DOHH2 (cell line): ENCODE data around the gene SLC25A15.

Source experiments
- H3F3A ChIP-seq: fragments of 200-600 bp; sonication (generic), shearing (Covaris generic); 2 replicates; pipeline ENCODE4 v1.6.0; 2016; ENCODE audit warnings: antibody characterized with exemption, mild to moderate bottlenecking; ENCODE audit not compliant: control insufficient read depth, insufficient read depth
- H3K27ac ChIP-seq: fragments of 200-600 bp; sonication (generic); 2 replicates; pipeline ENCODE4 v1.5.1; 2014; ENCODE audit warnings: low read depth, mild to moderate bottlenecking, low read length, moderate library complexity
- H3K27me3 ChIP-seq: fragments of 200-600 bp; sonication (generic); 2 replicates; pipeline ENCODE4 v1.6.1; 2014; ENCODE audit warnings: mild to moderate bottlenecking, low read length, mixed read lengths; ENCODE audit not compliant: control insufficient read depth
- H3K36me3 ChIP-seq: fragments of 200-600 bp; sonication (generic); 2 replicates; pipeline ENCODE4 v1.6.1; 2014; ENCODE audit warnings: mild to moderate bottlenecking, low read length, moderate library complexity, mixed read lengths; ENCODE audit not compliant: control insufficient read depth
- H3K4me1 ChIP-seq: fragments of 200-600 bp; sonication (generic); 2 replicates; pipeline ENCODE4 v1.6.1; 2014; ENCODE audit warnings: mild to moderate bottlenecking, low read length, mixed read lengths; ENCODE audit not compliant: control insufficient read depth
- H3K4me2 ChIP-seq: fragments of 200-600 bp; sonication (generic); 2 replicates; pipeline ENCODE4 v1.6.0; 2014; ENCODE audit warnings: mild to moderate bottlenecking, low read length, moderate library complexity
- H3K4me3 ChIP-seq: fragments of 200-600 bp; sonication (generic); 2 replicates; pipeline ENCODE4 v1.5.1; 2014; ENCODE audit warnings: mild to moderate bottlenecking, low read length, mixed read lengths
- H3K79me2 ChIP-seq: fragments of 200-600 bp; sonication (generic); 2 replicates; pipeline ENCODE4 v1.6.1; 2014; ENCODE audit warnings: mild to moderate bottlenecking, low read length, mixed read lengths; ENCODE audit not compliant: control insufficient read depth
- H3K9me2 ChIP-seq: fragments of 200-600 bp; sonication (generic); replicated peaks from 2 replicates; pipeline ENCODE4 v1.6.1; 2014; ENCODE audit warnings: mild to moderate bottlenecking, low read length, mixed read lengths; ENCODE audit not compliant: control insufficient read depth
- H3K9me3 ChIP-seq: fragments of 200-600 bp; sonication (generic); 2 replicates; pipeline ENCODE4 v1.6.1; 2014; ENCODE audit warnings: antibody characterized with exemption, low read length, mixed read lengths; ENCODE audit not compliant: control insufficient read depth, insufficient read depth
- H4K20me1 ChIP-seq: fragments of 200-600 bp; sonication (generic); 2 replicates; pipeline ENCODE4 v1.6.0; 2014; ENCODE audit warnings: low read depth, mild to moderate bottlenecking, antibody characterized with exemption, low read length, moderate library complexity; ENCODE audit not compliant: control insufficient read depth, insufficient read depth
- EZH2phosphoT487 ChIP-seq: fragments of 200-600 bp; sonication (generic); IDR thresholded peaks from 2 replicates; pipeline ENCODE4 v1.6.1; 2017; ENCODE audit warnings: borderline replicate concordance, mild to moderate bottlenecking, antibody characterized with exemption, low read length, moderate library complexity, mixed read lengths
- TF ChIP-seq, protein P1 (sequence below): fragments of 200-600 bp; sonication (generic); IDR thresholded peaks from one replicate; pipeline ENCODE4 v1.5.1; 2014; ENCODE audit warnings: antibody characterized with exemption, mild to moderate bottlenecking, low read depth, low read length; ENCODE audit not compliant: poor library complexity, severe bottlenecking

SLC25A15 gene

GRCh38 chr13:40803316-40803715 lies 13.9 kb downstream of the SLC25A15 start:
- H3K27me3 ChIP-seq, result no peaks in the 10 kb centered on the region
- H3F3A ChIP-seq, result no peaks in the 10 kb centered on the region
- H3K27ac ChIP-seq, result no peak overlapping the region
- H3K4me2 ChIP-seq, result no peak overlapping the region
- no peaks in the 10 kb centered on the region for H3K9me2 ChIP-seq
- H4K20me1 ChIP-seq, result no peaks in the 10 kb centered on the region
- TF ChIP-seq, protein P1, sequence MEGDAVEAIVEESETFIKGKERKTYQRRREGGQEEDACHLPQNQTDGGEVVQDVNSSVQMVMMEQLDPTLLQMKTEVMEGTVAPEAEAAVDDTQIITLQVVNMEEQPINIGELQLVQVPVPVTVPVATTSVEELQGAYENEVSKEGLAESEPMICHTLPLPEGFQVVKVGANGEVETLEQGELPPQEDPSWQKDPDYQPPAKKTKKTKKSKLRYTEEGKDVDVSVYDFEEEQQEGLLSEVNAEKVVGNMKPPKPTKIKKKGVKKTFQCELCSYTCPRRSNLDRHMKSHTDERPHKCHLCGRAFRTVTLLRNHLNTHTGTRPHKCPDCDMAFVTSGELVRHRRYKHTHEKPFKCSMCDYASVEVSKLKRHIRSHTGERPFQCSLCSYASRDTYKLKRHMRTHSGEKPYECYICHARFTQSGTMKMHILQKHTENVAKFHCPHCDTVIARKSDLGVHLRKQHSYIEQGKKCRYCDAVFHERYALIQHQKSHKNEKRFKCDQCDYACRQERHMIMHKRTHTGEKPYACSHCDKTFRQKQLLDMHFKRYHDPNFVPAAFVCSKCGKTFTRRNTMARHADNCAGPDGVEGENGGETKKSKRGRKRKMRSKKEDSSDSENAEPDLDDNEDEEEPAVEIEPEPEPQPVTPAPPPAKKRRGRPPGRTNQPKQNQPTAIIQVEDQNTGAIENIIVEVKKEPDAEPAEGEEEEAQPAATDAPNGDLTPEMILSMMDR, result no peak
- TF ChIP-seq EZH2phosphoT487, result no peak
- H3K9me3 ChIP-seq, result no peaks in the 10 kb centered on the region
- H3K4me1 ChIP-seq, result no peaks in the 10 kb centered on the region
- H3K36me3 ChIP-seq, result peaks cover 35% of the 10 kb centered on the region
- H3K4me3 ChIP-seq, result no peak overlapping the region
- H3K79me2 ChIP-seq, result no peaks in the 10 kb centered on the region

DNA sequence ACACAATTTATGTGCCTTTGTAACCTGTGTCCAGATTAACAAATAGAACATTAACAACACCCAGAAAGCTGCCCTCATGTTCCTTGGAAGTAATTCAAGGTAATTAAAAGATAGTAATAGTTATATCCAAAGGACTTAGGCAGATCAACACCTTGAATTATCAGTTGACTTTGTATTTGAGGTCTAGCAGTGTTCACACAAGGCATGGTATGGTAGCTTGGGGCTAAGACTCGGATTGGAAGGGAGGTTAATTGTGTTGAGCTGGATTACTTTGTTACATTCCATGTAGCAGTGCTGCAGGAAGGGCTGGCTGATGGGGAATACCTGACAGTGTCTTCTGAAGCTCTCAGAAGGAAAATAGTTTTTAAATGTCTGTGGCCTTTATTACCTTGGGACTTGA lies 16.8 kb downstream of the SLC25A15 start:
- H3K36me3 ChIP-seq, result peaks cover 31% of the 10 kb centered on the region
- TF ChIP-seq EZH2phosphoT487, result no peak
- TF ChIP-seq, protein P1, result no peak

DNA sequence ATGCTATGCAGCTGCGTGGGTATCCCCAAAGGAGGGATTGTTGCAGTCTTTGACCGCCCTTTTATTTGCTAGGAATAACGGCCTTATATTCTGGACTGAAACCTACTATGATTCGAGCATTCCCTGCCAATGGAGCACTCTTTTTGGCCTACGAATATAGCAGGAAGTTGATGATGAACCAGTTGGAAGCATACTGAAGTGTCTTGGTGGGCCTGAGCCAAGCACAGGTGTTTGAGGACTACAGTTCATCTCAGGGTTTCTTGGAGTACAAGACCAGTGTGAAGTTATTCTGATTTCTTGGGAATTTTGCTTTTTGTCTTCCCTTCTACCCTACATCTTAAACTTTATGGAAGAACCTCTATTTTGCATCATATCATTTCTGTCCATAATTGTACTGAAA lies 20.1 kb downstream of the SLC25A15 start:
- Histone ChIP-seq H3K79me2 (no peaks in the 10 kb centered on the region), H3K9me2 (no peaks in the 10 kb centered on the region), H3F3A (peaks cover 8% of the 10 kb centered on the region), H3K4me2 (no peak overlapping the region), H4K20me1 (no peaks in the 10 kb centered on the region), H3K27me3 (no peaks in the 10 kb centered on the region), H3K27ac (no peak overlapping the region), H3K4me3 (no peak overlapping the region), H3K9me3 (no peaks in the 10 kb centered on the region), H3K36me3 (peaks cover 19% of the 10 kb centered on the region), H3K4me1 (peaks cover 24% of the 10 kb centered on the region)
- TF ChIP-seq EZH2phosphoT487, result no peak
- TF ChIP-seq, protein P1, result no peak

More for the DNA sequence above, 16.8 kb downstream of the SLC25A15 start:
- H3K4me3 ChIP-seq, result no peak overlapping the region
- H3K4me2 ChIP-seq, result no peak overlapping the region
- no peaks in the 10 kb centered on the region for H3K79me2 ChIP-seq
- no peaks in the 10 kb centered on the region for H3K9me3 ChIP-seq
- peaks cover under 1% of the 10 kb centered on the region; the same call in 1 of the 2 replicates for H3K4me1 ChIP-seq
- H3K9me2 ChIP-seq, result no peaks in the 10 kb centered on the region
- no peaks in the 10 kb centered on the region for H3F3A ChIP-seq
- H3K27me3 ChIP-seq, result no peaks in the 10 kb centered on the region
- H3K27ac ChIP-seq, result no peak overlapping the region
- no peaks in the 10 kb centered on the region for H4K20me1 ChIP-seq
